ENCODE results near the gene CABLES1.

- TF ChIP-seq CTCF (IDR thresholded peaks at IDR 0.05 in 4 of 5, conservative IDR thresholded peaks at IDR 0.05 in 1 of 5) (no peak), POLR2A (IDR thresholded peaks at IDR 0.05) (no peak)
Measured at GRCh38 chr18:23259701-23260681, 124.7 kb downstream of the CABLES1 start.
